ENCODE measurements around the gene LIPH.
"Not testable (repeated sequence)": the region's sequence is repeated elsewhere in the genome, so short reads cannot be mapped to it uniquely, and the experiment has no call there.

Gene LIPH

DNA sequence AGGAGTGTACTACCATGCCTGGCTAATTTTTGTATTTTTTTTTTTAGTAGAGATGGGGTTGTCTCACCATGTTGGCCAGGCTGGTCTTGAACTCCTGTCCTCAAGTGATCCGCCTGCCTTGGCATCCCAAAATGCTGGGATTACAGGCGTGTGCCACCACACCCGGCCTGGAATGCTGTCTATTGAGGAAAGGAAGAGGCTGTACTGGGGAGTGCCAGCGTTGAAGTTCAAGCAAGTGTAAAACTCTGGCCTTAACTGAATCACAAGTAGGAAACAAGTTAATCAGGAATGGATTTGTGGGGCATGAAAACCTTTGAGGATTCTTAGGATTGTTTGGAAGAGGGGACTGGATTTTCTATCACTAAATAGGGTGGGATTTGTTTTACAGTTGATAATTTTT, 32.3 kb upstream of the LIPH start:
- Histone ChIP-seq H3K4me1 (peaks cover 3% of the 10 kb centered on the region; the same call in 1 of the 2 replicates), H3K4me3 (ENCODE audit: low read depth, low read length) (no peak overlapping the region), H3K9me3 (no peaks in the 10 kb centered on the region), H3K36me3 (no peaks in the 10 kb centered on the region), H3K27me3 (no peaks in the 10 kb centered on the region)
- DNase-seq, result no peak
- TF ChIP-seq, protein P1, sequence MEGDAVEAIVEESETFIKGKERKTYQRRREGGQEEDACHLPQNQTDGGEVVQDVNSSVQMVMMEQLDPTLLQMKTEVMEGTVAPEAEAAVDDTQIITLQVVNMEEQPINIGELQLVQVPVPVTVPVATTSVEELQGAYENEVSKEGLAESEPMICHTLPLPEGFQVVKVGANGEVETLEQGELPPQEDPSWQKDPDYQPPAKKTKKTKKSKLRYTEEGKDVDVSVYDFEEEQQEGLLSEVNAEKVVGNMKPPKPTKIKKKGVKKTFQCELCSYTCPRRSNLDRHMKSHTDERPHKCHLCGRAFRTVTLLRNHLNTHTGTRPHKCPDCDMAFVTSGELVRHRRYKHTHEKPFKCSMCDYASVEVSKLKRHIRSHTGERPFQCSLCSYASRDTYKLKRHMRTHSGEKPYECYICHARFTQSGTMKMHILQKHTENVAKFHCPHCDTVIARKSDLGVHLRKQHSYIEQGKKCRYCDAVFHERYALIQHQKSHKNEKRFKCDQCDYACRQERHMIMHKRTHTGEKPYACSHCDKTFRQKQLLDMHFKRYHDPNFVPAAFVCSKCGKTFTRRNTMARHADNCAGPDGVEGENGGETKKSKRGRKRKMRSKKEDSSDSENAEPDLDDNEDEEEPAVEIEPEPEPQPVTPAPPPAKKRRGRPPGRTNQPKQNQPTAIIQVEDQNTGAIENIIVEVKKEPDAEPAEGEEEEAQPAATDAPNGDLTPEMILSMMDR (IDR thresholded peaks at IDR 0.05; ENCODE audit: low read depth, low read length), result no peak

DNA sequence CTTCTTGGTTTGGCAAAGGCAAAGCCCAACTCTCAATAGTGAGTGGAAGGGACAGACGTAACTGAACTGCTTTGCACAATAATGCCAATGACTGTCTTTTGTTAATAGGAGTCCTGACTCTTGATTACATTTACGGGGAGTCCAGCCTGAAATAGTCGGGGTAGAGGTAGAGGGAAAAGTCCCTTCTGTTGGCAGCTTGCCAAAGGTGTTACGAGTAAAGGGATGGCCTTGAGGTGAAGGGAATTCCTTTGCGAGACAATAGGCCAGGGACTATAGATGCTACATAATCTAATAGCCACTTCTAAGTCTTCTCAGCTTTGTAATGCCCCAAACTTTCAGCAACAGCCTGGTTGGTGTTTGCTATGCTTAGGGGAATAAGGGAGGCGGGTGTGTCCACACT, 31.5 kb upstream of the LIPH start:
- DNase-seq, result no peak

GRCh38 chr3:185582871-185583270, 30.5 kb upstream of the LIPH start:
- Histone ChIP-seq H3K36me3 (no peaks in the 10 kb centered on the region), H3K4me3 (ENCODE audit: low read depth, low read length) (no peak overlapping the region)
- no peak for DNase-seq

More for the DNA sequence above, 31.5 kb upstream of the LIPH start:
- no peak overlapping the region for H3K4me3 ChIP-seq (ENCODE audit: low read depth, low read length)
- H3K27me3 ChIP-seq, result no peaks in the 10 kb centered on the region
- no peaks in the 10 kb centered on the region for H3K36me3 ChIP-seq
- H3K4me1 ChIP-seq, result peaks cover 3% of the 10 kb centered on the region; the same call in 1 of the 2 replicates
- TF ChIP-seq, protein P1 (IDR thresholded peaks at IDR 0.05; ENCODE audit: low read depth, low read length), result no peak
- no peaks in the 10 kb centered on the region for H3K9me3 ChIP-seq

GRCh38 chr3:185582236-185582635, 29.8 kb upstream of the LIPH start:
- DNase-seq, result no peak
- Histone ChIP-seq H3K9me3 (no peaks in the 10 kb centered on the region), H3K4me3 (ENCODE audit: low read depth, low read length) (no peak overlapping the region), H3K27me3 (no peaks in the 10 kb centered on the region), H3K4me1 (peaks cover 3% of the 10 kb centered on the region; the same call in 1 of the 2 replicates), H3K36me3 (no peaks in the 10 kb centered on the region)
- TF ChIP-seq, protein P1 (IDR thresholded peaks at IDR 0.05; ENCODE audit: low read depth, low read length), result no peak

More at GRCh38 chr3:185582871-185583270, 30.5 kb upstream of the LIPH start:
- H3K27me3 ChIP-seq, result no peaks in the 10 kb centered on the region
- TF ChIP-seq, protein P1 (IDR thresholded peaks at IDR 0.05; ENCODE audit: low read depth, low read length), result no peak
- H3K9me3 ChIP-seq, result no peaks in the 10 kb centered on the region
- peaks cover 3% of the 10 kb centered on the region; the same call in 1 of the 2 replicates for H3K4me1 ChIP-seq

DNA sequence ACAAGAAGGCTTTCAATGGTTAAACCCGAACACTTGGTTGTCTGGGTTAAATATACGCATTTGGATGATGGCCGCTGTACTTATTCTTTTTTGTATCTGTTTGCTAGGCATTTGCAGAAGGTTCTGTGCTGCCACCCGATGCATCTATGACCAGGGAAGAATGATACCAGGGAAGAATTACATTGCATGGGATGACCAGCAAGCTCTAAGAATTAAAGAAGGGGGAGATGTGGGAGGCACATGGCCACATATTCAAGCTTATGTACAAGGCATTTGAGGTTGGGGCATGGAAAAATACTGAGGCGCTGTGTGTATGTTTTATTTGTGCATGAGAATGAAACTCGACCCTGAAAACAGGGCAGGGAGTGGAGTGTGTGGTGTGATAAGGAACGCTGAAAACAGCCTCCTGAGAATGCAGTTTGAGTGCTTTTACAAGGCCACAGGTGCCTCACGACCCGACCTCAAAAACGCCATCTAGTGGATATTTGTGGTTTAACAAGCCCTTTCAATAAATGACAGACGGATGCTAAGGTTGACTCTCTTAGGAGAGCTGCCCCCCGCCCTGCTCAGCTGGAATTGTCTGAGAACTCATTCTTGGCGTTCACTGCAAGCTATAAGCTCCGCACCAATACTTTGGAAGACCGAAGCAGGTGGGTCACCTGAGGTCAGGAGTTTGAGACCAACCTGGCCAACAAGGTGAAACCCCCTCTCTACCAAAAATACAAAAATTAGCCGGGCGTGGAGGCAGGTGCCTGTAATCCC, 22.9 kb upstream of the LIPH start:
- DNase-seq, result peak; percentile 37
- not testable (repeated sequence) for H3K9me3 ChIP-seq; H3K36me3 ChIP-seq; H3K27me3 ChIP-seq; H3K4me1 ChIP-seq; H3K4me3 ChIP-seq (ENCODE audit: low read depth, low read length)
- TF ChIP-seq, protein P1 (IDR thresholded peaks at IDR 0.05; ENCODE audit: low read depth, low read length), result peak; percentile 63

- Histone ChIP-seq H3K27me3 (no peaks in the 10 kb centered on the region), H3K9me3 (no peaks in the 10 kb centered on the region), H3K4me3 (ENCODE audit: low read depth, low read length) (no peak overlapping the region), H3K36me3 (no peaks in the 10 kb centered on the region), H3K4me1 (no peaks in the 10 kb centered on the region)
- no peak for DNase-seq
- TF ChIP-seq, protein P1 (IDR thresholded peaks at IDR 0.05; ENCODE audit: low read depth, low read length), result no peak
These were observed 19.8 kb upstream of the LIPH start for GRCh38 chr3:185572183-185572582.

Data from BE2C (cell line).